T-helper 2 cell treated with Interferon-gamma antibody and Interleukin-4, amounts not matched to agents 5 μg/mL and 100 μg/mL, for 36 hours (primary cell): ENCODE measurements around the gene ZBTB1.
"Not testable (repeated sequence)": the region's sequence is repeated elsewhere in the genome, so short reads cannot be mapped to it uniquely, and the experiment has no call there.

Experiments
- DNase-seq: peaks from one replicate; pipeline ENCODE4 v3.0.0; 2021; ENCODE audit warnings: low spot score
- H3K27ac Mint-ChIP-seq: one replicate; pipeline ENCODE4 v1.8.0; 2021; ENCODE audit warnings: mild to moderate bottlenecking, mixed read lengths
- H3K27me3 Mint-ChIP-seq: one replicate; pipeline ENCODE4 v1.8.0; 2021; ENCODE audit warnings: low read depth, mixed read lengths
- H3K36me3 Mint-ChIP-seq: one replicate; pipeline ENCODE4 v1.8.0; 2021; ENCODE audit warnings: low read depth, mixed read lengths
- H3K4me1 Mint-ChIP-seq: one replicate; pipeline ENCODE4 v1.8.0; 2021; ENCODE audit warnings: low read depth, mixed read lengths
- H3K4me3 Mint-ChIP-seq: one replicate; pipeline ENCODE4 v1.8.0; 2022; ENCODE audit warnings: mild to moderate bottlenecking, moderate library complexity, mixed read lengths
- H3K9me3 Mint-ChIP-seq: one replicate; pipeline ENCODE4 v1.8.0; 2021; ENCODE audit warnings: mixed read lengths

Gene ZBTB1

DNA sequence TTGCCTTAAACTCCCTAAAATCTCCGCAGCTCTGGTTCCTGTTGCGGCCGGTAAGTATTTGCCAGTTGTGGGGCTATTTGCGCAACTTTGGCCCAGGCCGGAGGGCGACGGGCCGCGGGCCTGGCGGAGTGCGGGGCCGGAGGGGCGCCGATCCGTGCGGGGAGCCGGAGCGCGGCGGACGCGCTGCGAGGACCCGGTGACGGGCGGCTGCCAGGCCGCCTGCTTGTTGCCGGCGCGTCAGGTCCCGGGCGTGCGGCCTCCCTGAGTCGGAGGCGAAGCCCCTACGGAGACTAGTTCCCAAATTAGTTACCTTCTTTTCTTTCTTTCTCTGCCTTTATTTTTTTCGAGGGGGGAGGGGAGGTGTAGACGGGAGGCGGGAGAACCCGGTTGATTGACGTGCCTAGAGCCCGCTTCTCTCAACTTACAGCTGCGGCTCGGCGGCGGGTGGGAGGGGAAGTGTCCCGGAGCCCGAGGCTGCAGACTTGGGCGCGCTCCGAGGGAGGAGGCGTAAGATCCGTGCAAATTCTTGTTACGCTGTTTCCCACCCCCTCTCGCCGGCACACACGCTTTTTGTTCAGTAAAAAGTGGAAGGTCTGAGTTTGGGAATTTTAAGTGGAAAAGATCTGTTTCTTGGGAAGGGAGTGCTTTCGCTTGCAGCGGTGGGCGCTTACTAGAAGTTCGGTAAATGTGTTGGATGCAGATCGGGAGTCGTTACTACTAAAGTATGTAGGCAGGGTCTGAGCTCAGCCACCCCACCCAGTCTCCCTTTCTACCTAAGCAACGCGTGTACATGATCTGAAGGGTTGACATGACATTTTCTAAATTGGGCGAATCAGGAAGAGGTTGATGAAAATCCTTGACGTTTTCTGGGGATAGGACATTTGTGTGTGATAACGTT lies 576 bp downstream of the ZBTB1 start:
- Mint-ChIP-seq H3K27me3 (peaks cover 2% of the 10 kb centered on the region), H3K4me1 (peaks cover 59% of the 10 kb centered on the region)

DNA sequence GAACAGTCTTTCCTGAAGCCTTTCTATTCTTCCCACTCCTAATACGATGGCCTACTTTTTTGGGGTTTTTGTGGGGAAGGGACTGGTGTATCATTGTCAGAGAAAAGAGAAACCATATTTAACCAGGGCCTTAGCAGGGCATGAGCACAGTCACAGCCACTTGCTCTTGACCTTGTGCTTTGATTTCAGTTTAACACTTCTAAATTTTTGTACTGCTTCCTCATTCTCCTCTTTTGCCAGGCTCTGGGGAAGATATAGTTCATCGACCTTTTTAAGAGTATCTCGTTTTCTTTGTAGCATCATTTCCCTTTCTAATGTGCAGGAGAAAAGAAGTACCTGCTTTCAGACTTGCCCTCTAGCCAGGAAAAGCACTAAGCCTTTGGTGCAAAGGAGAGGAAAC lies 2.2 kb downstream of the ZBTB1 start:
- H3K27me3 Mint-ChIP-seq: peaks cover 2% of the 10 kb centered on the region
- peaks cover 63% of the 10 kb centered on the region for H3K4me1 Mint-ChIP-seq
- peak overlapping the region; percentile 100 for H3K27ac Mint-ChIP-seq
- DNase-seq: no peak
- peaks cover 42% of the 10 kb centered on the region for H3K36me3 Mint-ChIP-seq
- H3K4me3 Mint-ChIP-seq: peak overlapping the region; percentile 94
- no peaks in the 10 kb centered on the region for H3K9me3 Mint-ChIP-seq

More for the DNA sequence above, 576 bp downstream of the ZBTB1 start:
- H3K4me3 Mint-ChIP-seq: peak overlapping the region; percentile 94
- H3K36me3 Mint-ChIP-seq: peaks cover 40% of the 10 kb centered on the region
- peak; percentile 78 for DNase-seq
- peak overlapping the region; percentile 100 for H3K27ac Mint-ChIP-seq
- H3K9me3 Mint-ChIP-seq: no peaks in the 10 kb centered on the region

DNA sequence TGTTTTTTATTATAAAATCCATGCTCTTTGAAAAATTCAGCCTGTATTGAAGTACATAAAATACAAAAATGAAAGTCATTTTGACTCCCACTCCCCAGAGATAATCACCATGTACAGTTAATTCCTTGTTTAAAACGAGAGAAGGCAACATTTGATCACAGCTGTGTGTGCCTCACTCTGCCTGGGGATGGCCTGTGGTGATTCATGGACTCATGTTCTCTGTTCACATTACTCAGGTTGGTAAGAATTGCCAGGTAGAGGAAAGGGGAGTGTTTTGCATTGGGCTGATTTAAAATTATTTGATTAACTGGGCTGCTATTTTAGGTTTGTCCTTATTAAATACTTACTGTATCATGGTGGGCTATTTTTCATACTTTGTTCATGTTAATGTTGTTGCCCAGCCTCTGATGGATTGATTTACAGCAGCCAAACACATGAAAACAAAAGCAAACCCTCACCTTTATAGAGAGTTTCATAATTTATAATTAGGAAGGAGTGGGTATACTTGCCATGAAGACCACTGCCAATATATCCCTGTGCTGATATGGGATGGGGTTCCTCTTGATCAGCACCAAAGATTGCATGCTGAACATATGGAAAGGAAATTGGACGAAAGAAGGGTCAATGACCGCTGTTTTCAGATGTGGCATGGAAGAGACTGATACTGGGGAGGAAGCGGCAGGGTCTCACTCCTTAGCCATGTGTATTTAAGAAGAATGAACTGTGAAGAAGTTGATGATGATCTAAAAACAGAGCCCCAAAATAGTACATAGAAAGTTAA lies 3.0 kb downstream of the ZBTB1 start:
- H3K27me3 Mint-ChIP-seq: peaks cover 2% of the 10 kb centered on the region
- peak overlapping the region; percentile 100 for H3K27ac Mint-ChIP-seq
- peaks cover 36% of the 10 kb centered on the region for H3K36me3 Mint-ChIP-seq
- peak; percentile 52 for DNase-seq
- peak overlapping the region; percentile 94 for H3K4me3 Mint-ChIP-seq
- no peaks in the 10 kb centered on the region for H3K9me3 Mint-ChIP-seq
- peaks cover 60% of the 10 kb centered on the region for H3K4me1 Mint-ChIP-seq

DNA sequence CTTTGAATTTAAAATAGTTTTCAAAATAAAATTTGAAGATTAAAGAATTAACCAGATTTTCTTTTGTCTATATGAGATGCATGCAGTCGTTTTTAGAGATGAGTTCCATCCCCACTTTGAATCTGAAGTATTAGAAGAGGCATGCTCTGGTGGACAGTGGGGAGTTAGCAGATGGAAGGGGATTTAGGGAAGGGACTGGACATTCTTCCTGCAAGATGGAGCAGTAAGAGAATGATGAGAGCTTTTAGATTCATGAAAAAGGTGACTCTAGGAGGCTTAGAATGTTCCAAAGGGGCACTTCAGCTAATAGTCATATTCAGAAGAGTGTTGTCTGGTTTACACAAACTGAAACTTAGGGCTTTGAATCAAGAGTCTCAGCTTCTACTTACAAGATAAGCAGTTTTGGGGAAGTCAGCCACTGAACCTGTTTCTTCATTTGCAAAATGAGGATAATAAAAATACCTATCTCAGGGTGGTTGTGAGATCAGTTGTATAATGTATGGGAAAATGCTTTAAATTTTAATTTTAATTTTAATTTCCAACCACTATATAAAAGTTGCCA lies 3.7 kb downstream of the ZBTB1 start:
- H3K4me1 Mint-ChIP-seq: peaks cover 60% of the 10 kb centered on the region
- peaks cover 2% of the 10 kb centered on the region for H3K27me3 Mint-ChIP-seq
- peak overlapping the region; percentile 94 for H3K4me3 Mint-ChIP-seq
- H3K27ac Mint-ChIP-seq: peak overlapping the region; percentile 86
- no peak for DNase-seq
- no peaks in the 10 kb centered on the region for H3K9me3 Mint-ChIP-seq
- H3K36me3 Mint-ChIP-seq: peaks cover 32% of the 10 kb centered on the region

DNA sequence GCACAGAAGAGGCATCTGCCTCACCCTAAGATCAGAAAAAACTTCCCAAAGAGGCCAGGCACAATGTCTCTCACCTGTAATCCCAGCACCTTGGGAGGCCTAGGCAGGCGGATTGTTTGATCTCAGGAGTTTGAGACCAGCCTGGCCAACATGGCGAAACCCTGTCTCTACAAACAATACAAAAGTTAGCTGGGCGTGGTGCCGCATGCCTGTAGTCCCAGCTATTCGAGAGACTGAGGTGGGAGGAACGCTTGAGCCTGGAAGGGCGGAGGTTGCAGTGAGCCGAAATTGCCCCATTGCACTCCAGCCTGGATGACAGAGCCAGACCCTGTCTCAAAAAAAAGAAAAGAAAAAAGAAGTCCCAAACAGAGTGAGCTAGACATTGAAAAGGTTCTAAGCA lies 4.5 kb downstream of the ZBTB1 start:
- H3K9me3 Mint-ChIP-seq: no peaks in the 10 kb centered on the region
- peaks cover 31% of the 10 kb centered on the region for H3K36me3 Mint-ChIP-seq
- H3K4me3 Mint-ChIP-seq: peak overlapping the region; percentile 65
- H3K27ac Mint-ChIP-seq: peak overlapping the region; percentile 53
- no peak for DNase-seq
- H3K27me3 Mint-ChIP-seq: peaks cover 2% of the 10 kb centered on the region
- H3K4me1 Mint-ChIP-seq: peaks cover 60% of the 10 kb centered on the region

DNA sequence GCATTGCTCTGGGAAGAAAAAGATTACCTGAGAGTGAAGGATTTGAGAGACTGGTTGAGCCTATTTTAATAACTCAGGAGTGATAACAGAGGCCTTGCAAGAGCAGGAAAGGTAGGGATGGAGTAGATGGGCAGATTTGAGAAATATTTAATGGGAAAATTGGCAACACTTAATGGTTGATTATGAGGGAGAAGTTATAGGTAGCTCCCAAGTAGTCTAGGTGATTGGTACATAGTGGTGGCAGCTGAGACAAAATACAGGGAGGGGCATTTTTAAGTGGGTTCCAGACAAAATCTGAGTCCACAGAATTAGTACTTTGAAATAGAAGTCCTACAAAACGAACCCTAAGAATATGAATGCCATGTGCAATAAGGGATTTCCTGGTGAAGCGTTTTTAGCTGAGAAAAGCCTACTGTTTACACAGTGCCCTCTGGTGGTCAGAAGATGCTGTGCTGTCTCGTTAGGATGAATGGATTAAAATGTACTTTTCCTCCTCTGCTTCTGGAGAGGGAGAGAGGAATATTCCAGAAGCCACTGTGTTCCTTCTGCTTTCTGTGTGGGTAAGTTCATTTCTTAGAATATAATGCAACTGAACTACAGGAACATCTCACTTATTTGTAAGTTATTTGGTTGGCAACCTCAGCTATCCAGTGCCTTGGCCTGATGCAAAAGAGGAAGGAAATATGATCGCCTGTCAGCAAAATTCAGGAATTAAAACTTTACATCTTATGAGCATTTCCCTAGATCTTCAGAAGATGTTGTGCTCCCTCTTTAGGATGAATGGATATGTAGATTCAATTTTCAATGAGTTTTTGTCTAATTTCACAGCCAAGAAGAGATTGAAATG lies 6.5 kb downstream of the ZBTB1 start:
- peaks cover 59% of the 10 kb centered on the region for H3K4me1 Mint-ChIP-seq
- H3K9me3 Mint-ChIP-seq: no peaks in the 10 kb centered on the region
- H3K27me3 Mint-ChIP-seq: no peaks in the 10 kb centered on the region
- peak overlapping the region; percentile 65 for H3K4me3 Mint-ChIP-seq
- peaks cover 22% of the 10 kb centered on the region for H3K36me3 Mint-ChIP-seq
- H3K27ac Mint-ChIP-seq: peak overlapping the region; percentile 71
- peak; percentile 57 for DNase-seq

DNA sequence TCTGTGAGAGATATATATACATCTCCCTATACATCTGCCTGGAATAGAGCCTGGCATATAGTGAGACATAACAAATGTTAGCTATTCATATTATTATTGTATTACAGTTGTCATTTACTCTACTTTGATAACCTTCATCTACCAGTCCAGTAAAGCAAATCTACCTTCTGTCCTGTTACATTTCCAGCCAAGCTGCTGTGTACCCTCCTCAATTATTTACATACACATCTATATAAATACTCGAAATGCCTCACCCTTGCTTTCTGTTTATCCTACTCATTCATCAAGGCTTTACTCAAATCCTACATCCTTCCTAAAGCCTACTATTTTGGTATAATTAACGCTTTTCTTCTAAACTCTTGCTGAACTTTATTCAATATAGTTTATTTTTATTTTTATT lies 8.7 kb downstream of the ZBTB1 start:
- Mint-ChIP-seq H3K36me3 (peaks cover 11% of the 10 kb centered on the region), H3K27ac (no peak overlapping the region), H3K4me3 (no peak overlapping the region), H3K4me1 (peaks cover 55% of the 10 kb centered on the region), H3K9me3 (no peaks in the 10 kb centered on the region), H3K27me3 (no peaks in the 10 kb centered on the region)
- no peak for DNase-seq

DNA sequence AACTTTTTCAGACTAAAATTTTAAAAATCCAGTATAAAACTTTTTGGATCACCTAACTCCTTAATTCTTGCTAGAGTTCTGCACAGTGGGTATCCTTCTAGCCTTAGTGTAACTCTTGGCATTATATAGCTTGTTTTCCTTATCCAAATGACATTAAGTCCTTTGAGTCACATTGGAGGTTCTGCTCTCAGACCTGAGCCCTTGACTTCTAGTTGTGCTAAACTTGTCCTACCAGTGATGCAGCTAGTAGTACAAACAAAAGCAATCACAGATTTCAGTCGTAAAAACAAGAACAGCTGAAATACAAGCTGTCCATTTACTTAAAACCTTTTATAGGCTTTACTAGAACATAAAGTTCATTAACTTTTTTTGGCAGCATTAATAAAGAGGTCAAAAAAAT lies 10.5 kb downstream of the ZBTB1 start:
- no peak for DNase-seq
- Mint-ChIP-seq H3K27ac (no peak overlapping the region), H3K9me3 (no peaks in the 10 kb centered on the region), H3K36me3 (peaks cover 10% of the 10 kb centered on the region), H3K27me3 (no peaks in the 10 kb centered on the region), H3K4me3 (no peak overlapping the region), H3K4me1 (peaks cover 40% of the 10 kb centered on the region)

DNA sequence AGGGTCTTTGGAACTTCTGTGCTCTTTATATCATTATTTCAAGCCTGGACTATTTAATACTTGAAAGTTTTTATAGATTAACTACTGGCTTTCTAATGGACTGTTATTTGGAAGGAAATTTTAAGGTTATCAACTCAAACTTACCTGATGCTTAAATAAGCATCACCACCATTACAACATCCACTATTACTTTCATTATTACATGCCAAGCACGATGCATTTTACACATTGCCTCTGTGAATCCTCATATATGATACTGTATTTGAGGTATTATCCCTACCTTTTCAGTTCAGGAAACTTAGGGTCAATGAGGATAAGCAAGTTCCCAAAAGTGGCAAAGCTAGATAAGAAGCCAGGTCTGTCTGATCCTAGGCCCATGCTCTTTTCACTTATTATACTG lies 12.4 kb downstream of the ZBTB1 start:
- peaks cover 26% of the 10 kb centered on the region for H3K4me1 Mint-ChIP-seq
- no peaks in the 10 kb centered on the region for H3K9me3 Mint-ChIP-seq
- H3K36me3 Mint-ChIP-seq: peaks cover 6% of the 10 kb centered on the region
- H3K4me3 Mint-ChIP-seq: no peak overlapping the region
- DNase-seq: no peak
- H3K27ac Mint-ChIP-seq: no peak overlapping the region
- H3K27me3 Mint-ChIP-seq: no peaks in the 10 kb centered on the region

DNA sequence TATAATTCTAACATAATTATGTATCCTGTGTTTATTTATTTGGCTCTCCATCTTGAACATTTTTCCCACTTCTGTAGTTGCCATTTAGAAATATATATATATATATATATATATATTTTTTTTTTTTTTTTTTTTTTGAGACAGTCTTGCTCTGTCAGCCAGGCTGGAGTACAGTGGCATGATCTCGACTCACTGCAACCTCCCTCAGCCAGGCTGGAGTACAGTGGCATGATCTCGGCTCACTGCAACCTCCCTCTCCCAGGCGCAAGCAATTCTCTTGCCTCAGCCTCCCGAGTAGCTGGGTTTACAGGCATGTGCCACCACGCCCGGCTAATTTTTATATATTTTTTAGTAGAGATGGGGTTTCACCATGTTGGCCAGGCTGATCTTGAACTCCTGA lies 13.1 kb downstream of the ZBTB1 start:
- not testable (repeated sequence) for H3K27ac Mint-ChIP-seq, H3K4me3 Mint-ChIP-seq, H3K36me3 Mint-ChIP-seq, DNase-seq, H3K9me3 Mint-ChIP-seq, H3K27me3 Mint-ChIP-seq
- H3K4me1 Mint-ChIP-seq: peaks cover 20% of the 10 kb centered on the region

DNA sequence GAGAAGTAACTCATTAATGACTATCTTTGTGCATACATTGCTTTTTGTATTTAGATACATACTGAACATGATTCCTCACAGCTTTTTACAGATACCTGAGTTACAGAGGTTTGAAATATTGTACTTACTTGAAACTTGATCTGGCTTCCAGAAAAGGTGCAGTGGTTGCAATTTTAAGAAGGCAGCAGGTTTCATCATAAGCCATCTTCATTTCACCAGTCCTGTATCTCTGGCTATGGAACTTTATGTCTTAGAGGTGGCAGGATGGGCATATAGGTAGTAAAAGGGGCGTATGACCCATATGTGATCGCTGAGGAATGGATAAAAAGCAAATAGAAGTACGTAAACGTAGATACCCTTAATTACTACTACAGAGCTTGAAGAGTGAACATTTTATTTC lies 13.7 kb downstream of the ZBTB1 start:
- DNase-seq: no peak
- Mint-ChIP-seq H3K27me3 (no peaks in the 10 kb centered on the region), H3K4me3 (no peak overlapping the region), H3K36me3 (peaks cover 6% of the 10 kb centered on the region), H3K4me1 (peaks cover 20% of the 10 kb centered on the region), H3K27ac (no peak overlapping the region), H3K9me3 (no peaks in the 10 kb centered on the region)

DNA sequence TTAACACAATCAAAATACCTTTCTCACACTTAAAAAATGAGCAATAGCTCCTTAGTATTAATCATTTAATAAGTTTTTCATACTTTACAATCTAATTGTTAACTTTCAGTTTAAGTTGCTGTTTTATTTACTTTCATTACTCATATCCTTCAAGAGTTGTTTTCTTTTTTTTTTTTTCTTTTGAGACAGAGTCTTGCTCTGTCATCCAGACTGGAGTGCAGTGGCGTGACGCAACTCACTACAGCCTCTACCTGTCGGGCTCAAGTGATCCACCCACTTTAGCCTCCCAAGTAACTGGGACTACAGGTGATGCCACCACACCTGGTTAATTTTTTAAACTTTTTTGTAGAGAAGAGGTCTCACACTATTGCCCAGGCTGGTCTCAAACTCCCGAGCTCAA lies 16.1 kb downstream of the ZBTB1 start:
- DNase-seq: no peak
- Mint-ChIP-seq H3K36me3 (peaks cover 13% of the 10 kb centered on the region), H3K27ac (no peak overlapping the region), H3K4me3 (no peak overlapping the region), H3K9me3 (no peaks in the 10 kb centered on the region), H3K27me3 (no peaks in the 10 kb centered on the region), H3K4me1 (peaks cover 17% of the 10 kb centered on the region)

DNA sequence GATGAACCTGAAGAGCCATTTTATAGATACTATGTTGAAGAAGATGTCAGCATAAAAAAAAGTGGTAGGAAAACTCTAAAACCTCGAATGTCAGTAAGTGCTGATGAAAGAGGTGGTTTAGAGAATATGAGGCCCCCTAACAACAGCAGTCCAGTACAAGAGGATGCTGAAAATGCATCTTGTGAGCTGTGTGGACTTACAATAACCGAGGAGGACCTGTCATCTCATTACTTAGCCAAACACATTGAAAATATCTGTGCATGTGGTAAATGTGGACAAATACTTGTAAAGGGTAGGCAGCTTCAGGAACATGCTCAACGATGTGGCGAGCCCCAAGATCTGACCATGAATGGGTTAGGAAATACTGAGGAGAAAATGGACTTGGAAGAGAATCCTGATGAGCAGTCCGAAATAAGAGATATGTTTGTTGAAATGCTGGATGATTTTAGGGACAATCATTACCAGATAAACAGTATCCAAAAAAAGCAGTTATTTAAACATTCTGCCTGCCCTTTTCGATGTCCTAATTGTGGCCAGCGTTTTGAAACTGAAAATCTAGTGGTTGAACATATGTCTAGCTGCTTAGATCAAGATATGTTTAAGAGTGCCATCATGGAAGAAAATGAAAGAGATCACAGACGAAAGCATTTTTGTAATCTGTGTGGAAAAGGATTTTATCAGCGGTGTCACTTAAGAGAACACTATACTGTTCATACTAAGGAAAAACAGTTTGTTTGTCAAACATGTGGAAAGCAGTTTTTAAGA lies 18.2 kb downstream of the ZBTB1 start:
- Mint-ChIP-seq H3K36me3 (peaks cover 19% of the 10 kb centered on the region), H3K27me3 (no peaks in the 10 kb centered on the region), H3K9me3 (no peaks in the 10 kb centered on the region), H3K27ac (no peak overlapping the region), H3K4me3 (no peak overlapping the region), H3K4me1 (peaks cover 10% of the 10 kb centered on the region)
- DNase-seq: no peak
